Kidney (tissue), 14 donors: Measurements from ENCODE around the gene GLCE. TPM values are rescaled to one million over a fixed set of nuclear protein-coding genes. Genes with fewer than 3 reads are reported as not detected.

Experiments used
- DNase-seq, 5 donors: peaks; one replicate each; pipeline ENCODE4 v3.0.0-alpha.2; 2013 to 2020
- FAIRE-seq: peaks from 2 replicates; lab custom pipeline; 2012; peaks lifted over from hg19 to GRCh38; lab: Jason Lieb, UNC
- H3K27ac ChIP-seq, 2 donors: one replicate each; pipeline ENCODE4 v1.7.0; 2013; ENCODE audit warnings: low read depth in 2 of 2, low read length in 2 of 2, inconsistent platforms in 1 of 2
- H3K27me3 ChIP-seq: one replicate; pipeline ENCODE4 v1.7.1; 2013; ENCODE audit warnings: low read length, inconsistent platforms; ENCODE audit not compliant: control insufficient read depth, insufficient read depth
- H3K36me3 ChIP-seq, 3 donors: one replicate each; pipeline versions ENCODE4 v1.7.0 to v1.7.1; 2013; ENCODE audit warnings: low read length in 3 of 3, control low read depth in 1 of 3, inconsistent platforms in 1 of 3; ENCODE audit not compliant: insufficient read depth in 3 of 3, control insufficient read depth in 2 of 3
- H3K4me1 ChIP-seq, 3 donors: one replicate each; pipeline versions ENCODE4 v1.7.0 to v1.7.1; 2013; ENCODE audit warnings: low read length in 3 of 3, inconsistent platforms in 1 of 3, low read depth in 1 of 3; ENCODE audit not compliant: control insufficient read depth in 2 of 3, insufficient read depth in 2 of 3
- H3K4me3 ChIP-seq, 3 donors: one replicate each; pipeline versions ENCODE4 v1.7.0 to v1.8.1; 2013; ENCODE audit warnings: low read length in 3 of 3, control low read depth in 1 of 3, inconsistent platforms in 1 of 3
- H3K9ac ChIP-seq, 3 donors: one replicate each; pipeline versions ENCODE4 v1.7.0 to v1.7.1; 2013; ENCODE audit warnings: low read length in 3 of 3, control low read depth in 1 of 3, inconsistent platforms in 1 of 3
- H3K9me3 ChIP-seq, 3 donors: one replicate each; pipeline versions ENCODE4 v1.7.0 to v1.7.1; 2013; ENCODE audit warnings: low read length in 3 of 3, control low read depth in 1 of 3, inconsistent platforms in 1 of 3; ENCODE audit not compliant: control insufficient read depth in 2 of 3, insufficient read depth in 1 of 3
- CTCF ChIP-seq: IDR thresholded peaks from 3 replicates; pipeline ENCODE4 v1.5.1; 2012; ENCODE audit warnings: mild to moderate bottlenecking, moderate library complexity, borderline replicate concordance; ENCODE audit not compliant: insufficient read depth; ENCODE audit errors: extremely low read depth
- intact Hi-C: fragments of 100-400 bp; cut with DNase I; formaldehyde crosslinking; loops from one replicate; pipeline ENCODE4 v1.11.1; 2022
- polyA plus RNA-seq: library from polyadenylated mRNA; stranded (reverse); fragments of 350-450 nt; fragmentation: Illumina TruSeq; extraction: RNeasy Lipid Tissue Mini Kit (QIAGEN cat#74804); gene quantifications from one replicate; pipeline ENCODE4 v1.2.3, GENCODE V29; 2014; ENCODE audit warnings: low read depth, low replicate concordance; ENCODE audit not compliant: insufficient read depth
- total RNA-seq: library from RNA; stranded (reverse); fragmentation: NEBNext Ultra II Directional; extraction: Animal tissue kit (Norgen Biotek cat#: 25700); gene quantifications from one replicate; pipeline ENCODE4 v1.2.1, GENCODE V29; 2021
- donor health status: control.
- donor health status: control.
- donor health status: control.
- donor health status: control.
- donor health status: control.
- donor health status: DM: yes; HTN: yes; CAD: no.
- donor health status: Normal renal cell carcinoma (clear cell type).

GLCE gene
- total and polyA plus RNA-seq, 2 donors from 2014 or later = 14.9 to 18.0 TPM

- no peaks in the 10 kb centered on the region for H3K36me3 ChIP-seq
- no peaks in the 10 kb centered on the region for H3K4me1 ChIP-seq
- H3K27me3 ChIP-seq = no peaks in the 10 kb centered on the region
- FAIRE-seq (no peak), DNase-seq (no peak)
- no peak overlapping the region for H3K27ac ChIP-seq
- no peak for TF ChIP-seq CTCF
- intact Hi-C loops = no loop called here
- no peaks in the 10 kb centered on the region for H3K9me3 ChIP-seq
- H3K9ac ChIP-seq = no peak overlapping the region
- no peak overlapping the region for H3K4me3 ChIP-seq
These were observed 41.4 kb upstream of the GLCE start for GRCh38 chr15:69119001-69119400.

- H3K9ac ChIP-seq = no peak overlapping the region
- intact Hi-C loops = no loop called here
- no peak overlapping the region for H3K27ac ChIP-seq
- no peaks in the 10 kb centered on the region for H3K36me3 ChIP-seq
- no peak overlapping the region for H3K4me3 ChIP-seq
- no peak for TF ChIP-seq CTCF
- H3K4me1 ChIP-seq = no peaks in the 10 kb centered on the region
- FAIRE-seq = no peak
- H3K27me3 ChIP-seq = no peaks in the 10 kb centered on the region
- no peak for DNase-seq
- H3K9me3 ChIP-seq = no peaks in the 10 kb centered on the region
These were observed 40.6 kb upstream of the GLCE start for GRCh38 chr15:69119683-69120395.

- Histone ChIP-seq H3K27ac (no peak overlapping the region), H3K27me3 (no peaks in the 10 kb centered on the region), H3K36me3 (no peaks in the 10 kb centered on the region), H3K4me3 (no peak overlapping the region), H3K9me3 (no peaks in the 10 kb centered on the region), H3K9ac (no peak overlapping the region), H3K4me1 (peaks cover 0 to 2% (median 2%) of the 10 kb centered on the region in 3 donors)
- DNase-seq (no peak), FAIRE-seq (no peak)
- intact Hi-C loops = no loop called here
- no peak for TF ChIP-seq CTCF
These were observed 39.7 kb upstream of the GLCE start for GRCh38 chr15:69120732-69121131.
